Ovary (tissue), 3 donors: ENCODE data around the gene SLC4A2.

Source experiments
- CTCF ChIP-seq, 3 donors: fragments of 450-650 bp in 2 of 3; fragments of 200-600 bp in 1 of 3; IDR thresholded peaks; one replicate each; pipeline versions ENCODE4 v1.5.1 to v1.8.0; 2016 to 2022; ENCODE audit warnings: antibody characterized with exemption in 3 of 3, mild to moderate bottlenecking in 1 of 3
- EP300 ChIP-seq: sonication (generic); formaldehyde crosslinking; IDR thresholded peaks from one replicate; pipeline ENCODE4 v1.6.1; 2017; ENCODE audit warnings: antibody characterized with exemption
- POLR2A ChIP-seq: fragments of 450-650 bp; IDR thresholded peaks from one replicate; pipeline ENCODE4 v1.6.1; 2017; ENCODE audit warnings: antibody characterized with exemption, mild to moderate bottlenecking, moderate library complexity
- donor health status: DM: no; HTN: no; CAD: no.

GRCh38 chr7:151087245-151088018 lies 28.0 kb downstream of the SLC4A2 start:
- TF ChIP-seq CTCF (IDR thresholded peaks at IDR 0.05), result peak in 2 of 3 donors; percentile 22 to 43
- TF ChIP-seq POLR2A, result no peak
- no peak for TF ChIP-seq EP300
